ENCODE measurements around the gene MSANTD1. TPM values are rescaled to one million over a fixed set of nuclear protein-coding genes. Genes with fewer than 3 reads are reported as not detected.

The MSANTD1 gene
- total and polyA plus RNA-seq, 2 donors (not counting 3 experiments of a cell fraction or from before 2014, with no cell fraction given) = 0.14 to 1.2 TPM

DNA sequence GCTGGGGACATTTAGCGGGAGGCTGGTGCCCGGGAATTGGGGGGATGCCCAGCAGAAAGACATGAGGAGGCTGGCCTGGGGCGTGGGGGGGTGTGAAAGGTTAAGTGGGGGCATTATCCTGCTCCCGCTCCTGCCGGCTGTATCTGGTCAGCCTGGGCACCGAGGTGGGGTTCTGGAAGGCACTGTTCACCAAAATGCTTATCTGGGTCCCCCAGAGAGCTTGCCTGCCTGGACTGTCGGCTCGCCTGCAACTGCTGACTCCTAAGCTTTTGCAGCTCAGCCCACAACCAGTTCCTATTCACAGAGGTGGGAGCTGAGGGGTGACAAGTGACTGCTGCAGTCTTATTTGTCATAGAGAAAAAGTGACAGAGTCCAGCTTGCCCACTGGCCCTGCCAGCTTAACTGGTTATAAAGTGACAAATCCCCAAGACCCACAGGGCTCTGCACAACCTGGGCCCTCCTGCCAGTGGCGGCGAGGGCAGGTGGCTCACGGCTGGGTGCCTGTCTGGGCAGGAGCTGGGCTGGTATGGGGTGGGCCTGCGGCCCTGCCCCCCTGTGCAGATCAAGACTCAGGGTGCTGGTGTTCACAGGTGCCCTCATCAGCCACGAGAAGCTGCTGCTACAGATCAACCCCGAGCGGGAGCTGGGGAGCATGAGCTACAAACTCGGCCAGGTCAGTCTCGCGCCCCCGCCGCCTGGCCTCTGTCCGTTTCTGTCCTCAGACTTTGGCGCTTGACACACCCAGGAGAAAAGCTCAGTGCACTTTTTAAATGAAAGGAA is 23.7 kb upstream of the MSANTD1 start:
- FAIRE-seq (no peak), DNase-seq (ENCODE audit: low read depth, low spot score) (no peak)
- intact Hi-C loops (cut with micrococcal nuclease) (no loop called here), dilution Hi-C loops (cut with MboI; ENCODE audit: extremely low pct_ligation_motif_present, low sequenced_read_pairs) (no loop called here)
- H2AFZ ChIP-seq (ENCODE audit: low read depth, low read length) = no peak overlapping the region
- no peak for TF ChIP-seq FOS (IDR thresholded peaks at IDR 0.05; ENCODE audit: borderline replicate concordance, insufficient read depth, low read length)
- no peak for TF ChIP-seq MAX (IDR thresholded peaks at IDR 0.05; ENCODE audit: insufficient read depth, insufficient read length)
- TF ChIP-seq POLR2A (IDR thresholded peaks at IDR 0.05; ENCODE audit: low read depth, low read length) = no peak
- TF ChIP-seq, protein P1, sequence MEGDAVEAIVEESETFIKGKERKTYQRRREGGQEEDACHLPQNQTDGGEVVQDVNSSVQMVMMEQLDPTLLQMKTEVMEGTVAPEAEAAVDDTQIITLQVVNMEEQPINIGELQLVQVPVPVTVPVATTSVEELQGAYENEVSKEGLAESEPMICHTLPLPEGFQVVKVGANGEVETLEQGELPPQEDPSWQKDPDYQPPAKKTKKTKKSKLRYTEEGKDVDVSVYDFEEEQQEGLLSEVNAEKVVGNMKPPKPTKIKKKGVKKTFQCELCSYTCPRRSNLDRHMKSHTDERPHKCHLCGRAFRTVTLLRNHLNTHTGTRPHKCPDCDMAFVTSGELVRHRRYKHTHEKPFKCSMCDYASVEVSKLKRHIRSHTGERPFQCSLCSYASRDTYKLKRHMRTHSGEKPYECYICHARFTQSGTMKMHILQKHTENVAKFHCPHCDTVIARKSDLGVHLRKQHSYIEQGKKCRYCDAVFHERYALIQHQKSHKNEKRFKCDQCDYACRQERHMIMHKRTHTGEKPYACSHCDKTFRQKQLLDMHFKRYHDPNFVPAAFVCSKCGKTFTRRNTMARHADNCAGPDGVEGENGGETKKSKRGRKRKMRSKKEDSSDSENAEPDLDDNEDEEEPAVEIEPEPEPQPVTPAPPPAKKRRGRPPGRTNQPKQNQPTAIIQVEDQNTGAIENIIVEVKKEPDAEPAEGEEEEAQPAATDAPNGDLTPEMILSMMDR (IDR thresholded peaks at IDR 0.05; ENCODE audit: extremely low read depth in 1 of 2, insufficient read depth in 1 of 2, low read depth in 1 of 2, low read length in 2 of 2) = no peak
- TF ChIP-seq MYC (IDR thresholded peaks at IDR 0.05; ENCODE audit: low read depth, low read length) = no peak
- no peak for TF ChIP-seq GATA2 (IDR thresholded peaks at IDR 0.05; ENCODE audit: insufficient read depth, insufficient read length, low read depth, low read length)
- TF ChIP-seq POLR2AphosphoS5 (IDR thresholded peaks at IDR 0.05; ENCODE audit: insufficient read depth, low read depth, low read length) = no peak
- TF ChIP-seq JUN (IDR thresholded peaks at IDR 0.05; ENCODE audit: borderline replicate concordance, insufficient read depth, insufficient read length, low read depth) = no peak
- TF ChIP-seq EZH2 (IDR thresholded peaks at IDR 0.05; ENCODE audit: borderline replicate concordance, low read depth, low read length, severe bottlenecking) = no peak
- H3K27ac ChIP-seq (ENCODE audit: insufficient read depth, low read depth, low read length) = no peak overlapping the region
- H3K79me2 ChIP-seq (ENCODE audit: control insufficient read depth, insufficient read depth, low read length) = no peaks in the 10 kb centered on the region
- no peak overlapping the region for H3K4me2 ChIP-seq (ENCODE audit: insufficient read depth, low read length)
- ChIA-PET CTCF (interaction anchor here (1.2 to 1.6 kb wide), 3 partner anchors 118 to 255 kb away, joined by 3 to 4 read pairs (median 3); partner anchors contain the start of gene HGFAC), POLR2A (no interaction called here)
- no TSS peak for BruUV-seq (replicated peaks)
- H3K36me3 ChIP-seq (ENCODE audit: control insufficient read depth in 2 of 2, extremely low read depth in 1 of 2, insufficient read depth in 2 of 2, low read length in 2 of 2) = peaks cover 6 to 55% of the 10 kb centered on the region in 2 experiments
- H3K4me3 ChIP-seq (replicated peaks in 1 of 3; ENCODE audit: insufficient read depth in 1 of 3, low read depth in 1 of 3, low read length in 3 of 3) = no peak overlapping the region
- H3K9ac ChIP-seq (replicated peaks; ENCODE audit: extremely low read depth, insufficient read depth, low read length) = no peak overlapping the region
- H3K4me1 ChIP-seq (ENCODE audit: control insufficient read depth, extremely low read depth, insufficient read depth, low read length) = no peaks in the 10 kb centered on the region
- H3K9me3 ChIP-seq (replicated peaks; ENCODE audit: control insufficient read depth, insufficient read depth, low read length) = no peaks in the 10 kb centered on the region
- H3K9me1 ChIP-seq (replicated peaks; ENCODE audit: control insufficient read depth, extremely low read depth, insufficient read depth, low read length) = no peaks in the 10 kb centered on the region
- no peaks in the 10 kb centered on the region for H3K27me3 ChIP-seq (ENCODE audit: control insufficient read depth in 2 of 2, insufficient read depth in 2 of 2, low read length in 2 of 2)
- H4K20me1 ChIP-seq (replicated peaks; ENCODE audit: control insufficient read depth, extremely low read depth, insufficient read depth, low read length) = no peaks in the 10 kb centered on the region
